AG04449 (cell line): ENCODE results near the gene POU6F2.

Source experiments
- CTCF ChIA-PET: fragments of 350-600 bp; formaldehyde crosslinking; extraction: SDS; loops from one replicate; lab custom pipeline; 2021; ENCODE audit warnings: antibody characterized with exemption; lab: Yijun Ruan, JAX
- POLR2A ChIA-PET: fragments of 400-600, 350-600 bp; formaldehyde crosslinking; extraction: SDS; loops from one replicate; lab custom pipeline; 2020; ENCODE audit warnings: antibody characterized with exemption, inconsistent platforms; lab: Yijun Ruan, JAX
- DNase-seq: peaks from one replicate; pipeline ENCODE4 v3.0.0-alpha.2; 2010; ENCODE audit warnings: low read depth, low spot score
- H3K4me3 ChIP-seq: 2 replicates; pipeline ENCODE4 v1.5.1; 2011; ENCODE audit warnings: low read depth, mild to moderate bottlenecking, control low read depth, low read length
- CTCF ChIP-seq: IDR thresholded peaks from one replicate; pipeline ENCODE4 v1.5.1; 2011; ENCODE audit warnings: mild to moderate bottlenecking, moderate library complexity, low read length, control low read depth, inconsistent platforms; ENCODE audit not compliant: insufficient read depth; ENCODE audit errors: missing control alignments

The POU6F2 gene

GRCh38 chr7:39272111-39272510 lies 294.4 kb downstream of the POU6F2 start:
- POLR2A ChIA-PET, result no interaction called here
- DNase-seq, result no peak
- CTCF ChIA-PET, result no interaction called here
- no peak overlapping the region for H3K4me3 ChIP-seq
- TF ChIP-seq CTCF, result no peak

DNA sequence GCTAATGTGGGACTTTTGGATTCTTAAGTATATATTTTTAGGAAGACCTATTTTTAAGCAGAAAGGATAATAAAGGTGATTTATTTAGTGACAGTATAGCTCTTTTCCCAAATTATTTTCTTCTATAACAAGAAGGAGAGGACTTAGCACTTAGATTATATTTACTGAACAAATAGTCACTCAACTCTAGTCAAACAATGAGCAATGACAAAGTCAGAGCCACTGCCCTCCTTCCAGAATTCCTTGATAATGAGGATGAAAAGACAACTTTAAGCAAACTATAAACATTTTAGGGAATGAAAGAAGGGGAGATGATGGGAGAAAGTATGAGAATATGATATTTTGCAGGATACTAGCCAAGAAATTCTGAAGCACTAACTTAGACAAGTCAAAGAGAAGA lies 295.0 kb downstream of the POU6F2 start:
- H3K4me3 ChIP-seq, result no peak overlapping the region
- TF ChIP-seq CTCF, result no peak
- POLR2A ChIA-PET, result no interaction called here
- no peak for DNase-seq
- CTCF ChIA-PET, result no interaction called here

- POLR2A ChIA-PET, result no interaction called here
- DNase-seq, result no peak
- H3K4me3 ChIP-seq, result no peak overlapping the region
- CTCF ChIA-PET, result no interaction called here
- no peak for TF ChIP-seq CTCF
Observed at GRCh38 chr7:39280337-39280736, 302.6 kb downstream of the POU6F2 start.

GRCh38 chr7:39285256-39285655 lies 307.5 kb downstream of the POU6F2 start:
- DNase-seq, result no peak

DNA sequence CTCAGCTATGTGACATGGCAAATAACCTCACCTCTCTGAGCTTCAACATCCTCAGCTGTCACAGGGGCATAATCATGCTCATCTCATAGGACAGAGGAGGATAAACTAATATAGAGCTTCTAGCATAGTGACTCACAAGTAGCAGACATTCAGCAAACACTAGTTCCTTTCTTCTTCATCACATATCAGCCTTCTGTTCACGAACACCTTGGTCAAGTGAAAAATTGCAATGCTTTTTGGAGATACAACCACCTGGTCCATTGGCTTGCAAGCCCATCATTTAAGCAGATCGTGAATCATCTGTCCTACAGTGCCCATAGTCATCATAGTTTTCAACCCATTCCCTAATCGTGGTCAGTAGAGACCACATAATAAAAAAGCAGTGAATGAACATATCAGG lies 310.6 kb downstream of the POU6F2 start:
- ChIA-PET POLR2A (no interaction called here), CTCF (no interaction called here)
- no peak for DNase-seq
- TF ChIP-seq CTCF, result no peak
- no peak overlapping the region for H3K4me3 ChIP-seq

More at GRCh38 chr7:39285256-39285655, 307.5 kb downstream of the POU6F2 start:
- TF ChIP-seq CTCF, result no peak
- ChIA-PET POLR2A (no interaction called here), CTCF (no interaction called here)
- H3K4me3 ChIP-seq, result no peak overlapping the region

DNA sequence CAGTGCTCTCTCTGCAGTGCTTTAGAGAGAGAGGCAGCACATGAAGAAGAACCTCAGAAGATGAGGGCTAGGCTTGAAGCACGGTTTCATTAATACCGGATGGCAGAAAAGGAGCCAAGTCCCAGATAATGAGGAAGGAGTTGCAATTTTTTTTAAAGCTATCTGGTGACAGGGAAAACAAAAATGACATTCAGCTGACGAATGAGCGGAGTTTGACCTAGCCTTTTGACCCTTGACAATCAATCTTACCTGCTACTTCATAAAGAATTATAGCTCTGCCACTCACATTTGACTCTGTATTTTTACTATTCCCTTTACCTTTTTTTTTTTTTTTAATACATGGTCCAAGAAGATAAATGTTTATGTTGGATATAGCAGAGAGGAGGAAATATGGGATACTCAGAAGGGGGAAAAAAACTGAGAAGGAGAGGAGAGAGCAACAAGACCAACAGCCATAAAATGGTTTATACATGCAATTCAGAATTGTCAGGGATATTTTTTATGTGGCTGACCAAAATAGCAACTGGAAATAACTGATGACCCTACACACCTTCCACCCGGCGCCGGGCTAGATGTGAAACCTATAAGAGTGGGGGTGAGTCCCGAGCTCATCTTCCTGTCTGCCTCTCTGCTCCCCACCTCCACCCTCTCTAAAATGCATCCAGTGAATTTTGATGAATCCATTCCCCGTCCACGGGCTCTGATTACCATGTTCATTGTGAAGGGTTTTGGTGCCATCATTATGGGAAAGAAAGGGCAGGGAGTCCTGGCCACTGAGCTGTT lies 314.1 kb downstream of the POU6F2 start:
- no peak for TF ChIP-seq CTCF
- no peak overlapping the region for H3K4me3 ChIP-seq
- DNase-seq, result no peak
- CTCF ChIA-PET, result no interaction called here
- POLR2A ChIA-PET, result no interaction called here
